Measurements from ENCODE around the gene MYMK.
"Not testable (repeated sequence)": the region's sequence is repeated elsewhere in the genome, so short reads cannot be mapped to it uniquely, and the experiment has no call there.

The MYMK gene, protein sequence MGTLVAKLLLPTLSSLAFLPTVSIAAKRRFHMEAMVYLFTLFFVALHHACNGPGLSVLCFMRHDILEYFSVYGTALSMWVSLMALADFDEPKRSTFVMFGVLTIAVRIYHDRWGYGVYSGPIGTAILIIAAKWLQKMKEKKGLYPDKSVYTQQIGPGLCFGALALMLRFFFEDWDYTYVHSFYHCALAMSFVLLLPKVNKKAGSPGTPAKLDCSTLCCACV

DNA sequence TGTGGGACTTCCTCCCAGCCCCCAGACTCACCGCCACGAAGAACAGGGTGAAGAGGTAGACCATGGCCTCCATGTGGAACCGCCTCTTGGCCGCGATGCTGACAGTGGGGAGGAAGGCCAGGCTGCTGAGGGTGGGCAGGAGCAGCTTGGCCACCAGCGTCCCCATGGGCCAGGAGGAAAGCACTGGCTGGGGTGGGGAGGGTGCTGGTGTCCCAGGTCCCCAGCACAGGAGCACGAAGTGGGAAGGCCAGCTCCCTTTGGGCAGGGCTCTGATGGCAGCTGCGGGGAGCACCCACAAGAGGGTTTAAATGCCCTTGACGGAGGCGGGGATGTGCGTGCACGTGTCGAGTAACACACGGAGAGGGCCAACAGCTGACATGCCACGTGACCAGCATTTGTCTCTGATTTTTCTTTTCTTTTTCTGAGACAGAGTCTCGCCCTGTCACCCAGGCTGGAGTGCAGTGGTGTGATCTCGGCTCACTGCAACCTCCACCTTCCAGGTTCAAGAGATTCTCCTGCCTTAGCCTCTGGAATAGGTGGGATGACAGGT is at the start of gene MYMK:
Gene MYMK, minus strand, starts transcription at position 281 of the 550 bp plus-strand sequence. Its CDS starts 115 bp downstream, at position 166.
- no peak for DNase-seq (ENCODE audit: low read depth, low spot score)

DNA sequence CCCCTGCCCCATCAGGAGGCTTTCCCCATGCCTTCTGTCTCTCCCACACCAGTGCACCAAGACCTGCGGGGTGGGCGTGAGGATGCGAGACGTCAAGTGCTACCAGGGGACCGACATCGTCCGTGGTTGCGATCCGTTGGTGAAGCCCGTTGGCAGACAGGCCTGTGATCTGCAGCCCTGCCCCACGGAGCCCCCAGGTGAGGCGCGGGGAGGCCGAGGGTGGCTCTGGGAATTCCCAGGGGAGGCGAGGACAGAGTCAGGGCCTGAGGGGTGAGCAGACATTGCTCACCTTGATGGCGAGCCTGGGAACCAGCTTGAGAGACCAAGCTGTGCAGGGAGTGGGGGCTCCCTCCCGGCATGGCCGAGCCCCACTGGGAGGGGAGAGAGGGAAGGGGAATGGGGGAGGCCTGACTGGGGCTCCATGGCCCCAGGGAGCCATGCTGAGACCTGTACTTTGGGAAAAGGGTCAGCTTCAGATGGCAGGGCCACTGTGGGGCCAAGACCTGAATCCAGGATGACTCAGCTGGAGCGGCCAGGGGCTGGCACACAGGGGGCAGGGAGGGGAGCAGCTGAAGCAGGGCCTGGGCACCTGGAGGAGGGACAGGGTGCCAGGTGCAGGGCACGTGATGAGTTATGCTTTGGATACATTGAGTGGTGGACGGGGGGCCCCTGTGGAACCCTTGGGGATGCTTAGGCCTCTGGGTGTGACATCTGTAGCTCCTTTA is 49.2 kb upstream of the MYMK start:
- no peak for DNase-seq (ENCODE audit: low read depth, low spot score)

DNA sequence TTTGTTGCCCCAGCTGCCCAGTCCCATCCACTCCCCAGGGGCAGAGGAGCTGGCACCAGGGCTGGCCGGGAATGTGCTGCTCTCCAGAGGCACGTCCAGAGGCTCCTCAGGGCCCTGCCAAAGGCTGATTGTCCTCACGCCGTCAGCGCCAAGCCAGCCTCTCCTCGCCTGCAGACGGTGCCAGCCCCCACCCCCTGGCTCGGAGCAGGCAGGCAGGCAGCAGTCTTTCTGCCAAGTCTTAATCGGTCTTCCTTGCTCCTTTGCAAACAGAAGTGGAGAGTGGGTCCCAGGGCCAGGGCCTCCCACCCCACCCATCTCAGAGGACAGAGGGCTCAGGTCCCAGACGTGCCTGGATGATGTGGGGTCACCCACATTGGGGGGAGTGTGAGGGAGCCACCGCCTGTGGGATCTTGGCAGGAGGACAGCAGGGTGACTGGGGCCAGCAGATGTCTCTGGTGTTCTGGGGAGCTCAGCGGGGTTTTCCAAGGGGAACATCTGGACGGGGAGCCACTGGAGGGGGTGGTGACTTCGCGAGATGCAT is 48.1 kb upstream of the MYMK start:
- DNase-seq (ENCODE audit: low read depth, low spot score) = no peak

DNA sequence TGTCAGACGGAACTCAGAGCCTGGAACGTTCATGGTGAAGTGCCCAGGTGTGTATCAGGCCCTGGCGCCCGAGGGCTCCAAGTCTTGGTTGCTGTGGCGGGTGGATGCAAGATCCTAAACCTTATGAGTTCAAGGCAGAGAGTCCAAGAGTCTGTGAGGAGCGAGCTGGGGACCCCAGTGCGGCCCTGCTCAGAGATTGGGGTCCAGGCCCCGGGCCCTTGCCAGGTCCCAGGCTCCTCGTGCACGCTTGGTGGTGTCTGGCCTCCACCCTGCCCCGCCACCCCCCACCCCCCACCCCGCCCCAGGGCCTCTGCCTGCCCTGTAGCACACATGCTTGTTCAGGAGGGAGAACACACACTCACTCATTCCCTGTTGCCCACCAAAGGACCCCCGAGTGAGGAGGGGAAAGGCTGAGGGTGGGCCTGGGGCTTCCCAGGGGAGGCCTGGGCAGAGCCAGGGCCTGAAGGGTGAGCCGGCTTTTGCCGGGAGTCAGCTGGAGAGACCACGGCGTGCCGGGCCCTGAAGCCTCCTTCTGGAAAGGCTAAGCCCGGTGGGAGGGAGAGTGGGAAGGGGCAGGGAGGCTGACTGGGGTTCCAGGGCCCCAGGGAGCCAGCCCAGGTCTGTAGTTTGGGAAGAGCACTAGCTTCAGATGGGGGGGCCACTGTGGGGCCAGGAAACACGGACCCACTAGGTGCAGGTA is 47.3 kb upstream of the MYMK start:
- no peak for DNase-seq (ENCODE audit: low read depth, low spot score)

DNA sequence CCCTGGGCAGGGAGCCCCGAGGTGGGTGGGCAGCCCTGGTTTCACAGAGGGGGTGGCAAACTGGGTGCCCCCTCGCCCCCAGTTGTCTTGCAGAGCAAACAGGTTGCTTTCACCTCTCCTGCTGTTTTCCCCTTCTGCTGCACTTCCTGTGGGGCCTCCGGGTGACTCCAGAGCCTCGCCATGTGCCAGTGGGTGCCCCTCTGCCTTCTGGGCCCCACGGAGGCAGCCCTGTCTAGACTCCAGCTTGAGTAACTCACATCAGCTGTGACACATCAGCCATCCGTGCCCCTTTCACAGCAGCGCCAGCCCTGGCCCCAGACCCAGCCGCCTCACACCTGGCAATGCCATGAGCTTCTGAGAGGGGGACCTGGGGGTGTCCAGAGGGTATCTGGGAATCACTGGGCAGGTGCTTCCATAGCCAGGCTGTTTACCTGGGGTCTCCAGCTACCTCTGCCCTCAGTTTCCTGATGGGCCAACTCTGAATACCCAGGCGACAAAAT is 46.7 kb upstream of the MYMK start:
- no peak for DNase-seq (ENCODE audit: low read depth, low spot score)

DNA sequence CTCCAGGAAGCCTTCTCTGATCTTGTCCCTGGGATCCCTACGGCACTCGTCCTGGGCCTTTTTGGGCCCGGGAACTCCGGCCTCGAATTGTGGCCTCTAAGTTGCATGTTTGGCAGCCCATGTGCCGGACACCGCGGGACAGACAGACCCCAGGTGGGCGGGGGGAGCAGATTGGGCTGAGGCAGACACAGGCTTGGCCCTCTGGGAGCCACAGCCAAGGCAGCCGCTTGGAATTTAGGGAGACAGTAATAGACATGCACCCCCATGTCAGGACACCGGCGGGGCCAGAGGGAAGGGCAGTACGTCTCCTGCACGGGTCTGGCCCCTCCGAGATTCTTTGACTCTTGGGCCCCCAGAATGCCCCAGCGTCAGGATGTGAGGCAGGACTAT is 45.9 kb upstream of the MYMK start:
- DNase-seq (ENCODE audit: low read depth, low spot score) = no peak

DNA sequence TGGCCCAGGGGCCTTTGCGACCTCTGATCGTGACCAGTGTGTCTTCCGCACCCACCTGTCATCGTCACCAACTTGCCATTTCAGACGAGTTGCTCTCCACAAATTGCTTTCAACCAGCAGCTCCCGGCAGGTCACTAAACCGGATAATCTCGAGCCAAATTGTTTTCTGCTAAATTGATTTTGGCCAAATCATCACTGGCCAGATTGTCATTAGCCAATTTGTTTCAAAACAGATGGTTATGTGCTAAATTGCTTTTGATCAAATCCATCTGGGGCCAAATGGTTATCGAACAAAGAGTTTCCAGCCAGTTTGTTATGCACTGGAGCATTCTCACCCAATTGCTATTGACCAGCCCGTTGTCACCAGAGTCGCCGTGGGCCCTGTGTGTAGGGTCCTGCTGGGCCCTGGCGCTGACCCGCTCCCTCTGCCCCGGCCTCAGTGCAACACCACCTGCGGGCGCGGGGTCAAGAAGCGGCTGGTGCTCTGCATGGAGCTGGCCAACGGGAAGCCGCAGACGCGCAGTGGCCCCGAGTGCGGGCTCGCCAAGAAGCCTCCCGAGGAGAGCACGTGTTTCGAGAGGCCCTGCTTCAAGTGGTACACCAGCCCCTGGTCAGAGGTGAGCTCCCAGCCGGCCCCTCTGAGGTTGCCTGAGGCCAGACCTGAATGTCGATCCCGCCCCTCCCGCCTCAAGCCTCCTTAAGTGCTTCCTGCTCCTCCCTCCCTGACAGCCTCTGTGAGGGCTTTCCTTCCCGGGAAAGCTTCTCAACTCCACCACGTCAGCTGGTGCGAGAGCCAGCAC is 45.3 kb upstream of the MYMK start:
- DNase-seq (ENCODE audit: low read depth, low spot score) = no peak

DNA sequence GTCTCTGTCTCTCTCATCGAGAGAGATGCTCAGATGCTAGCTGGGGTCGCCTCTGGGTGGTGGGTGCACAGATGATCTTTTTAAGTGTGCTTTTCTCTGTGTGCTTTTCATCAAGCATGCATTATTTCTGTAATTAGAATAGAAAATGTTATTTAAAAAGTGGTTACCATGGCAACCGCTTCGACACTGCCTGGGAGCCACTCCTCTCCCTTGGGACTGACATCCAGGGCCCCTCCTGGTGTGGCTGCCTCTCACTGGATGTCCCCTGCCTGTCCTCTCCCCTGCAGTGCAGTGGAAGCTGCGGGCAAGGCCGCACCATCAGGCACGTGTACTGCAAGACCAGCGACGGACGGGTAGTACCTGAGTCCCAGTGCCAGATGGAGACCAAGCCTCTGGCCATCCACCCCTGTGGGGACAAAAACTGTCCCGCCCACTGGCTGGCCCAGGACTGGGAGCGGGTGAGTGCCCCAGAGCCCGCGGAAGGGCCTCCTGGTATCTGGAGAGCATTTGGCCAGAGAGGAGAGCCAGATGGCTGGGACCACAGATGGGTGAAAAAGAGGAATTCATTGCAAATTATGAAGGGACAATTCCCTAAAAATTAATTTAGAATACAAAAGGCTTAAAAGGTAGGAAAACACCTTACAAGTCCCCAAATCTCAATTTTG is 44.5 kb upstream of the MYMK start:
- DNase-seq (ENCODE audit: low read depth, low spot score) = no peak

DNA sequence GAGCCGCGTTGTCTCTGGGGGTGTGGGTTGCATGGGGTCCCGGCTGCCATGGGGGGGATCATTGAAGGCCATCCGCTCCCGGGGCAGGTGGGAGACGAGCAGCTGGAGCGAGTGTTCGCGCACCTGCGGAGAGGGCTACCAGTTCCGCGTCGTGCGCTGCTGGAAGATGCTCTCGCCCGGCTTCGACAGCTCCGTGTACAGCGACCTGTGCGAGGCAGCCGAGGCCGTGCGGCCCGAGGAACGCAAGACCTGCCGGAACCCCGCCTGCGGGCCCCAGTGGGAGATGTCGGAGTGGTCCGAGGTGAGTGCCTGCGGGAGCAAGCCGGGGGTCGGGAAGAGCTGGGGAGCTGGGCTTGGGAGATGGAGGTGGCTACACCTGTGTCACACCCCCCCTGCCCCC is 43.4 kb upstream of the MYMK start:
- no peak for DNase-seq (ENCODE audit: low read depth, low spot score)

DNA sequence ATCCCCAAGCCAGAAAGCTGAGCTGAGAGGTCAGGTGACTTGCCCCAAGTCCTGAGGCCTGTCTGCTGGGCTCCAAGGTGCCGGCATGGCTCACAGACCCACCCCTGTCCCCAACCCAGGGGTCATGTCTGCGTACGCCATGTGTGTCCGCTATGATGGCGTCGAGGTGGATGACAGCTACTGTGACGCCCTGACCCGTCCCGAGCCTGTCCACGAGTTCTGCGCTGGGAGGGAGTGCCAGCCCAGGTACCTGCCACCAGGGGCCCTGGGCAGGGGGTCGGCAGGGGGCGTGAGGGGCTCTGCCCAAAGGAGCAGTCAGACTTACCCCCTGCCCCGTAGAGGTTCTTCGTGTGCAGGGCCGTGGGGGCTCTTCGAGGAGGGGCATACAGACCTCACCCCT is 42.1 kb upstream of the MYMK start:
- DNase-seq (ENCODE audit: low read depth, low spot score) = no peak

DNA sequence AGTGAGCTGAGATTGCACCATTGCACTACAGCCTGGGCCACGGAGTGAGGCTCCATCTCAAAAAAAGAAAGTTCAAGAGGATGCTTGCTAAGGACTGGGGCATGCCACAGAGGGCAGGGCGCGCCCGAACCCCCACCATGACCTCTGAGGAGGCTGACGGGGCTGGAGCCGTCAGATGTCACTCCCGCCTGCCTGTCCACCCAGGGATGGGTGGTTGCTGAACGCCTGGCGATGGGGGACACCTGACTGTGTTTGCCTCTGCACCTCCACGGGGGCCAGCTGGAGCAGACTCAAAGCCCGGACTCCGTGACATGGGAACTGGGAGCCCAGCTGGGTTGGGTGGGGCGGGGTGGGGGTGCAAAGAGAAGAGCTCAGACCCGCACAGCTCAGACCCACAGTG is 41.6 kb upstream of the MYMK start:
- no peak for DNase-seq (ENCODE audit: low read depth, low spot score)

DNA sequence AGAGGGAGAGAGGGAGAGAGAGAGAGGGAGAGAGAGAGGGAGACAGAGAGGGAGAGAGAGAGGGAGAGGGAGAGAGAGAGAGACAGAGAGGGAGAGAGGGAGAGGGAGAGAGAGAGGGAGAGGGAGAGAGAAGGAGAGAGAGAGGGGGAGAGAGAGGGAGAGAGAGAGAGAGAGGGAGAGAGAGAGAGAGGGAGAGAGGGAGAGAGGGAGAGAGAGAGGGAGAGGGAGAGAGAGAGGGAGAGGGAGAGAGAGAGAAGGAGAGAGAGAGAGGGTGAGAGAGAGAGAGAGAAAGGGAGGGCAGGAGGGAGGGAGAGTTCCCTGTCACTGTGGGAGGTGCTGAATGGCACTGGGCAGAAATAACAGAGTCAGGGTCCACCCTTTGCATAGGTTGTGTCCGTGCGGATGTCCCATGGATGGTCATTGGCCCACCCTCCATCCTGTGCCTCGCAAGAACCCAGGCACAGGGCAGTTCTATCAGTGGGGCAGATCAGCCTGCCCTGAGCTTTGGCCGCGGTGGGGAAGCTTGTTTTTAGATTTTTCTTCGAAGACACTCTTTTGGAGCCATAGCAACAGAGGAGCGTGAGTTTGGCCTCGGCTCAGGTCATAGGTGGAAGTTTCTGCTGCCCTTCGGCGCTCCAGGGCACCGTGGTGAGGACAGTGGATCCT is 39.8 kb upstream of the MYMK start:
- DNase-seq (ENCODE audit: low read depth, low spot score) = no peak

DNA sequence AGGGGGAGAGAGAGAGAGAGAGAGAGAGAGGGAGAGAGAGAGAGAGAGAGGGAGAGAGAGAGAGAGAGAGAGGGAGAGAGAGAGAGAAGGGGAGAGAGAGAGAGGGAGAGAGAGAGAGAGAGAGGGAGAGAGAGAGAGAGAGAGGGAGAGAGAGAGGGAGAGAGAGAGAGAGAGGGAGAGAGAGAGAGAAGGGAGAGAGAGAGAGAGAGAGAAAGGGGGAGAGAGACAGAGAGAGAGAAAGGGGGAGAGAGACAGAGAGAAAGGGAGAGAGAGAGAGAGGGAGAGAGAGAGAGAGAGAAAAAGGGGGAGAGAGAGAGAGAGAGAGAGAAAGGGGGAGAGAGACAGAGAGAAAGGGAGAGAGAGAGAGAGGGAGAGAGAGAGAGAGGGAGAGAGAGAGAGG is 39.1 kb upstream of the MYMK start:
- DNase-seq (ENCODE audit: low read depth, low spot score) = not testable (repeated sequence)

DNA sequence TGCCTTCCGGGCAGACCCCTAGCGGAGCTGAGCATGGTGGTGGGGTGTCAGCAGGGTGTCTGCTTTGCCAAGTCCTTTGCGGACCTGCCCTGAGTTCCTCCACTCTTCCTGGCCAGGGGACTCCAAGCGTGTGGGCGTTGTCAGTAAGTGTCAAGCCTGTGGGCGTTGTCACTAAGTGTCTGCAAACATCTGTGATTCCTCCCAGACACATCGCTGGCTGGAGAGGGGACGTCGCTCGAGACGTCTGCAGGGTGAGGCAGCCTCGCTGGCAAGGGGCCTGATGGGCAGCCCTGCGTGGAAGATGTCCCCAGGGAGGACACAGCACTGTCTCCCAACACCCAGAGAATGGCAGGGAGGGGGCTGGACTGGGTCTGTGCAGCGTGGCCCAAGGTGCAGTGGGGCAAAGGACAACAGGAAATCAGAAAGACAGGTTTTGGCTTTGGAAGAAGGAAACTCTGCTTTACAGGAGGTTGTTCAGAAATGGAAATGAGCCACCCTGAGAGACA is 38.6 kb upstream of the MYMK start:
- no peak for DNase-seq (ENCODE audit: low read depth, low spot score)

DNA sequence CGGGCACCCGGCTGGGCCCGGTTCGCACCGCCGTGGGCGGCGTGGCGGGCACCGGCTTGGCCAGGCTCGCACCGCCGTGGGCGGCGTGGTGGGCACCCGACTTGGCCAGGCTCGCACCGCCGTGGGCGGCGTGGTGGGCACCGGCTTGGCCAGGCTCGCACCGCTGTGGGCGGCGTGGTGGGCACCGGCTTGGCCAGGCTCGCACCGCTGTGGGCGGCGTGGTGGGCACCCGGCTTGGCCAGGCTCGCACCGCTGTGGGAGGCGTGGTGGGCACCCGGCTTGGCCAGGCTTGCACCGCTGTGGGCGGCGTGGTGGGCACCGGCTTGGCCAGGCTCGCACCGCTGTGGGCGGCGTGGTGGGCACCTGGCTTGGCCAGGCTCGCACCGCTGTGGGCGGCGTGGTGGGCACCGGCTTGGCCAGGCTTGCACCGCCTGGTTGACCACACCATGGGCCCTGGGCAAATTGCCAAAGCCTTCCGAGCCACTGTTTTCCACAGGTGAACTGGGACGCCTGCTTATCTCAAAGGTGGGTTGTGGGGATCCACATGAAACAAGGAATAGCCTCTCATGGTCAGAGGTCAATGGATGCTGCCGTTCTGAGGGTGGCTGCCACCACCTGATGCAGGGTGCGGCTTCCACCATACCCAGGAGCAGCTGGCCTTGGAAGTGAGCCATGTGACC is 38.0 kb upstream of the MYMK start:
- no peak for DNase-seq (ENCODE audit: low read depth, low spot score)

DNA sequence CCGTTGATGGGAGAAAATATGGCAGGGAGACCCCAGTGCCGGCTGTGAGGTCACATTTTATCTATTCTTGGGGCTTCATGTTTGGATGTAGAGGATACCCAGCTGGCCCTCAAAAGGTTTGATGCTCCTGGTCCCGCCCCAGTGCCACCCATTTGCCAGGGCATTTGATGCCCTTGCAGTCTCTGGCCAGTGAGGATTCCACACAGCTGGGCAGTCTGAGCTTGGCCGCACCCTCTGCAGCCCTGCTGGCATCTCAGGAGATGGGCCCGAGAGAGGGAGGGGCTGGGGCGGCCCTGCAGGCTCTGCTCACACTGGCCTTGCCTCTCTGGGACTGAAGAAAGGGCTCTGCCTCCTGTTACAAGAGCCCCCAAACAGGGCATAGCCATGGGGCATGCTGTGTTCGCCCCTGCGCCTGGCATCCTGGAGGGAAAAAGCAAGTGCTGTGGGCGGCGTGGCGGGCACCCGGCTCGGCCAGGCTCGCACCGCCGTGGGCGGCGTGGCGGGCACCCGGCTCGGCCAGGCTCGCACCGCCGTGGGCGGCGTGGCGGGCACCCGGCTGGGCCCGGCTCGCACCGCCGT is 37.3 kb upstream of the MYMK start:
- DNase-seq (ENCODE audit: low read depth, low spot score) = no peak

DNA sequence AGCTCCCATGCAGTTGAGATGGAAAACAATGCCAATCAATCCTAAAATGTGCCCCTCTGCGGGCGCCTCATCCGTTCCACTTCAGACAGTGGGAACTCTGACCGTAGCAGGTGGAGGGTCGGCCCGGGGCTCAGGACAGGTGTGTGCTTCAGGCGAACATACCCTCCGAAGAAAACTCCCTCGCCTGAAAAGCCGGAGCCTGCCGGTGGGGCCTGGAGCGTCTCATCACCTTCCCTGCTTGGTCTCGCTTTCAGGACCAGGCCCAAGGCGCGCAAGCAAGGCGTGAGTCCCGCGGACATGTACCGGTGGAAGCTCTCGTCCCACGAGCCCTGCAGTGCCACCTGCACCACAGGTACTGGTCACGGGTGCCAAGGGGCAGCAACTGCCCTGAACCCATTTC is 36.2 kb upstream of the MYMK start:
- DNase-seq (ENCODE audit: low read depth, low spot score) = no peak

DNA sequence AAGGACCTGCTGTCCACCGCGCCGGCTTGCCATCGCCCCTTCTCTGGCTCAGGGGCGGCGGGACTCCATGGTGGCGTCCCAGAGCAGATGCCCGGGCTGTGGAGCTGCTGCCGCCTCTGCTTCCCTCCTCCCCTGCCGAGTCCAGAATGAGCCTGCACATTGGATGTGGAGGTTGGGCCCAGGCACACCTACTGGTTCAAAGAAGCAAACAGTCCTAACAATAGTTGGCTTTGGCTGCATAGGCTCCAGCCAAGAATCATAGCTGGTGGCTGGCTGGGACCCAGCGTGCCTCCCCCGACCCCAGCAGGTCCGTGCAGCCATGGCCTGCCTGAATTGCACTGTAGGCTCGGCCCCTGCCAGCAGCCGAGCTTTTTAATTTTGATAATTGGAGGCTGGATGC is 35.6 kb upstream of the MYMK start:
- DNase-seq (ENCODE audit: low read depth, low spot score) = no peak
